Measurements from ENCODE around the gene AK6. TPM values are rescaled to one million over a fixed set of nuclear protein-coding genes. Genes with fewer than 3 reads are reported as not detected.
"Not testable (repeated sequence)": the region's sequence is repeated elsewhere in the genome, so short reads cannot be mapped to it uniquely, and the experiment has no call there.

AK6 gene
- polyA plus RNA-seq, 12 donors: 31.2 to 55.5 (median 43.9) TPM; not detected in 1

DNA sequence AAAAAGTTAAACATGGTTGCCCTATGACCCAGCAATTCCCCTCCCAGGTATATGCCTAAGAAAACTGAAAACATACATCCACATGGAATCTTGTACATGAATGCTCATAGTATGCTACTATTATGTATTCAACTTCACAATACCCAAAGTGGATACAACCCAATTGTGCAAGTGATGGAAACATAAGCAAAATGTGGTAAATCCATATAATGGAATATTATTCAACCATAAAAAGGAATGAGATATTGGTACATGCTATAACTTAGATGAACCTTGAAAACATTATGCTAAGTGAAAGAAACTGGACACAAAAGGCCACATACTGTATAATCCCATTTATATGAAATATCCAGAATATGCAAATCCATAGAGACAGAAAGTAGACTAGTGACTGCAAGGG, 18.7 kb downstream of the AK6 start:
- DNase-seq: no peak

DNA sequence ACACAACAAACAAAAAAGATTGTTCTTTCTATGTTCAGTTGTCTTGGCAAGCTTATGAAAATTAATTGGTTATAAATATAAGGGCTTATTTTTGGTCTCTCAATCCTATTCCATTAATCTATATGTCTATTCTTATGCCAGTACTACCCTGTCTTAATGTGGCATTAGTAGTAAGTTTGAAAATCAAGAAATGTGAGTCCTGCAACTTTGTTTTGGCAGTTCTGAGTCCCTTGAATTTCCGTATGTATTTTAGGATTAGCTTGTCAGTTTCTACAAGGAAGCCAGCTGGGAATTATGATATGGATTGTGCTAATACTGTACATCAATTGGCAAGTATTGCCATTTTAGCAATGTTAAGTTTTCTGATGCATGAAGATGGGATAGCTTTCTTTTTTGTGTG, 26.2 kb downstream of the AK6 start:
- no peak for DNase-seq

DNA sequence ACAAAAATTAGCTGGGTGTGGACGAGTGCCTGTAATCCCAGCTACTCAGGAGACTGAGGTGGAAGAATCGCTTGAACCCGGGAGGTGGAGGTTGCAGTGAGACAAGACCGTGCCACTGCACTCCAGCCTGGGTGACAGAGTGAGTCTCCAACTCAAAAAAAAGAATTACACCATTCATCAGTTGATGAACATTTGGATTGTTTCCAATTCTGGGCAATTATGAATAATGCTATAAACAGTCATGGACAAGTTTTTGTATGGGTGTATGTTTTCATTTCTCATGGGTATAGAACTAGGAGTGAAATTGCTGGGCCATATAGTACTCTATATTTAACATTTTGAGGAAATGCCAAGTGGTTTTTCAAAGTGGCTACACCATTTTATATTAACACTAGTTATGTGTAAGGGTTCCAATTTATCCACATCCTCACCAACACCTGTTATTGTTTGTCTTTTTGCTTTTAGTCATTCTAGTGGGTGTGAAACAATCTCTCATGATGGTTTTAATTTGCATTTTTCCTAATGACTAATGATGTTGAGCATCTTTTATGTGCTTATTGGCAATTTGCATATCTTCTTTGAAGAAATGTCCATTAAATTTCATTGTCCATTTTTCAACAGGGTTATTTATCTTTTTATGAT, 27.7 kb downstream of the AK6 start:
- DNase-seq: no peak

- no peak for DNase-seq
Observed at GRCh38 chr5:69335341-69335935, 33.9 kb downstream of the AK6 start.

DNA sequence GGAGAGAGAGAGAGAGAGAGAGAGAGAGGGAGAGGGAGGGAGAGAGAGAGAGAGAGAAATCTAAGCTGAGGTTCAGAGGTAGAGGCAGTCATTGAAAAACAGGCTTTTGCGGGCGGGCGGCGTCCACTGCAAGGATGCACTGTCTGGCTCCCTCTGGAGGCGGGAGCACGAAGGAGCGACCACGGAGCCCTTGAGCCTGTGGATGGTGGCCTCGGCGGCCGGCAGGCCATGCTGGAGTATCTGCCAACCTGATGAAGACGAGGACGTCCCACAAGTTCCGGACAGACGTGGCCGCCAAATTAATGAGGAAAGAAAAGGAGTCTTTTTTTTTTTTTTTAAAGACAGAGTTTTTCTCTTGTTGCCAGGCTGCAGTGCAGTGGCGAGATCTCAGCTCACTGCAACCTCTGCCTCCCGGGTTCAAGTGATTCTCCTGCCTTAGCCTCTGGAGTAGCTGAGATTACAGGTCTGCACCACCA, 34.5 kb downstream of the AK6 start:
- peak; percentile 74 for DNase-seq

GRCh38 chr5:69333668-69334315, 35.5 kb downstream of the AK6 start:
- not testable (repeated sequence) for DNase-seq

GRCh38 chr5:69331528-69332445, 37.5 kb downstream of the AK6 start:
- DNase-seq: no peak

GRCh38 chr5:69329905-69330489, 39.3 kb downstream of the AK6 start:
- DNase-seq: no peak

GRCh38 chr5:69326365-69326764, 43.0 kb downstream of the AK6 start:
- DNase-seq: no peak

DNA sequence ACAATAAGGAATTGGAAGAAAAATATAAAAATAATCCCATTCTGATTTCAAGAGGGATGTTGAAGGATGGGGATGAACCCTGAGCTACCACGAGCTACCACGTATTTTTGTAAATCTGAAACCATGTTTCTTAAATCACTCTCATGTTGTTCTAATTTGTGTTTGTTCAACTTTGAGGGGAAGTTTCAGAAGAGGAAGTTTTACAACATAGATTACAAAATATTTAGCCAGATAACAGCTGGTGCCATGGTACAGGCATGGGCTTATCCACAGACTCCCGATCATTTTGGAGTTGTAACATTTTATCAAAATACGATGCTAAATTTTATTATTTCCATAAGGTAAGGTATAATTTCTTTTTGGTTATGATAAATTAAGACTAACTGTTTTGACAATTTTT, 51.9 kb downstream of the AK6 start:
- no peak for DNase-seq

DNA sequence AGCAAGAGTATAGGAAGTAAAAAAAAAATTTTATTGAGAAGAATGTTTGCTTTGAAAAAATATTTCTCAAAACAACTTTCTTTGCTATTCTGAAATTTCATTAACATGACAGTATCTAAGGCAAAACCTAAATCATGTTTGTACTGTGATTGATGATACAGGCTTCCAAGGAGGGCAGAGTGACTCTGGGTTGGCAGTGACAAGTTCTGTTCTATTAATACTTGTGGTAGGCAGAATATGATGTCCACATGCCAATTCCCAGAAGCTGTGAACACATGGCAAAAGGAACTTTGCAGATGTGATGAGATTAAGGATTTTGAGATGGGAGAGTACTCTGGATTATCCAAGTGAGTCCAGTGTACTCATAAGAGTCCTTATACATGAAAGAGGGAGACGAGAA, 53.3 kb downstream of the AK6 start:
- DNase-seq: no peak

DNA sequence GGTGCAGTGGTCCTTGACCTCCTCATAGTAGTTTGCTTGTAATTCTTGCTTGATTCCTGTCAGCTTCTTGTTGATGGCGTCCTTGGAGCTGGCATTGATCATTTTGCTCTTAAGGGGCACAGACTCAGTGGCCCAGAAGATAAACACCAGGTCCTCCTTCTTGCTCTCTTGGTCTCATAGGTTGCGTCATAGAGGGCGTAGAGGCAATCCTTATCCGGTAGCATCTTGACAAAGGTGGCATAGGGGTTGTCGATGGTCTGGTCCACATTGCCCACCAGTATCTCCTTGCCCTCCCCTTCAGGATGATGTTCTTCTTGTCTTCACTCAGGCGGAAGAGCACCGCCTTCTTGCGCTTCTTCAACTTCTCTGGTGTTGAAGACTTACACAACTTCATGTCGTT, 55.9 kb downstream of the AK6 start:
- no peak for DNase-seq

DNA sequence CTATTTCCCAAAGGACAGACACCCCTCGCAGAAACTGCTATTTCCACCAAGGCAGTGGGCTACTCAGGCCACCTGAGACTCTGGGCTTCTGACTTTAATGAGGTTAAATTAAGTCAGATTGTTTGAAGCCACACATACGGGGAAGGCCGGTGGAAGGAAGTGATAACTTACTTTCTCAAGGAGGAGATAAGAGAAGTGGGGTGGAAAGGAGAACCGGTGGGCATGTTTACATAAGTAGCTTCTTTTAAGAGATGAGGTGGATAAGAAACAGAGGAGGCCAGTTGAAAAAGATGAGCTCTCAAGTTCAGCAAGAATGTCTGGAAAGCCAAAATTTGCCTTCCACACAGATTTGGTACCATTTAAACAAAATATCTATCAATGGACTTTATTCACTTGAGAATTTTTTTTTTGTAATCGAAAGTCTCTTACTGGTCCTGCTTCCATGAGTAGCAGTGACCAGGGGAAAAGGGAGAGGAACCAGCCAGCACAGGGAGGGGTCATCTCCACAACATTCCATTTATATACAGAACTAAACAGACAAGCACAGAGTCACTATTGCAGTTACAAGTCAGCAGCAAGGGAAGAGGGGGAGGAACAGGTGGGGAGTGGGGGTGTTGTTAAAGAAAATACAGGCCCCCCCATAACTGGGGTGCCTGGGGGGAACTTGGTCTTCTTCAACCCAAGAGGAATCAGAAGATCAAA, 56.7 kb downstream of the AK6 start:
- no peak for DNase-seq

- DNase-seq: no peak
Observed at GRCh38 chr5:69309380-69309779, 59.9 kb downstream of the AK6 start.

DNA sequence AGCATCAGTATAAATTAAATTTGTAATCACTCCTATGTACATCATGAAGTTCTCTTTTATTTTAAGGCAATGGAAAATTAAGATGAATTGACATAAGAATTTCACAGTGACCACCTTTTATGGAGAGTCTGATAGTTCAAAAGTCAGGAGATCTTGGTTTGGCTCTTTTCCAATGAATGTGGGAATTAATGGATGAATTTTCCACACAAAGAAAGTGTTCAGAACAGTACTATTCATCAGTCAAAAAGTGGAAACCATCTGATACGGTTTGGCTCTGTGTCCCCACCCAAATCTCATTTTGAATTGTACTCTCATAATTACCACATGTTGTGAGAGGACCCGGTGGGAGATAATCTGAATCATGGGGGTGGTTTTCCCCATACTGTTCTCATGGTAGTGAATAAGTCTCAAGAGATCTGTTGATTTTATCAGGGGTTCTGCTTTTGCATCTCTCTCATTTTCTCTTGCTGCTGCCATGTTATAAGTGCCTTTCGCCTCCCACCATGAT, 61.2 kb downstream of the AK6 start:
- no peak for DNase-seq

GRCh38 chr5:69305512-69305911, 63.8 kb downstream of the AK6 start:
- no peak for DNase-seq

Other genes with a start within 250 kb of the AK6 start
- gene CCNB1, start 202.4 kb downstream of the AK6 start, polyA plus RNA-seq (ENCODE audit: insufficient read length in 12 of 12): 10 to 100 TPM in 11 of 12 donors, not detected in 1; 22.7 to 62.5 (median 40.4) TPM
- 10 to 100 TPM in 10 of 12 donors, 1 to 10 TPM in 1, not detected in 1; 8.2 to 27.0 (median 15.2) TPM for gene CENPH, start 179.9 kb downstream of the AK6 start, polyA plus RNA-seq (ENCODE audit: insufficient read length in 12 of 12)
- 10 to 100 TPM in 11 of 12 donors, not detected in 1; 18.7 to 27.8 (median 23.1) TPM for gene CDK7, start 134.6 kb downstream of the AK6 start, polyA plus RNA-seq (ENCODE audit: insufficient read length in 12 of 12)
- gene CCDC125, start 36.7 kb downstream of the AK6 start, polyA plus RNA-seq (ENCODE audit: insufficient read length in 12 of 12): 10 to 100 TPM in 1 of 12 donors, 1 to 10 TPM in 10, not detected in 1; 2.6 to 11.9 (median 3.9) TPM
- gene TAF9, start within 50 bp of the AK6 start, polyA plus RNA-seq (ENCODE audit: insufficient read length in 12 of 12): 10 to 100 TPM in 11 of 12 donors, not detected in 1; 30.2 to 52.8 (median 42.9) TPM
- 10 to 100 TPM in 11 of 12 donors, not detected in 1; 25.8 to 38.8 (median 29.2) TPM for gene RAD17, start 298 bp upstream of the AK6 start, polyA plus RNA-seq (ENCODE audit: insufficient read length in 12 of 12)
- gene MARVELD2, start 45.6 kb upstream of the AK6 start, polyA plus RNA-seq (ENCODE audit: insufficient read length in 12 of 12): 1 to 10 TPM in 3 of 12 donors, under 1 TPM in 8, not detected in 1; 0.18 to 6.2 (median 0.37) TPM
- gene OCLN, start 123.3 kb upstream of the AK6 start, polyA plus RNA-seq (ENCODE audit: insufficient read length in 12 of 12): 10 to 100 TPM in 1 of 12 donors, 1 to 10 TPM in 8, under 1 TPM in 2, not detected in 1; 0.67 to 17.2 (median 2.2) TPM
- 10 to 100 TPM in 11 of 12 donors, not detected in 1; 25.6 to 60.7 (median 34.9) TPM for gene GTF2H2C, start 190.7 kb upstream of the AK6 start, polyA plus RNA-seq (ENCODE audit: insufficient read length in 12 of 12)